Loucy (cell line): ENCODE measurements around the gene PPTC7.
"Not testable (repeated sequence)": the region's sequence is repeated elsewhere in the genome, so short reads cannot be mapped to it uniquely, and the experiment has no call there.

Experiments used
- H2AFZ ChIP-seq: fragments of 200-600 bp; sonication (generic); 2 replicates; pipeline ENCODE4 v1.6.0; 2016; ENCODE audit warnings: antibody characterized with exemption, mild to moderate bottlenecking, low read length, moderate library complexity
- H3F3A ChIP-seq: fragments of 200-600 bp; 2 replicates; pipeline ENCODE4 v1.6.0; 2016; ENCODE audit warnings: antibody characterized with exemption, low read depth, mild to moderate bottlenecking
- H3K27me3 ChIP-seq: fragments of 200-600 bp; sonication (generic); 2 replicates; pipeline ENCODE4 v1.6.1; 2014; ENCODE audit warnings: low read length, mild to moderate bottlenecking; ENCODE audit not compliant: insufficient read depth, poor library complexity, severe bottlenecking
- H3K36me3 ChIP-seq: fragments of 200-600 bp; sonication (generic); 2 replicates; pipeline ENCODE4 v1.6.1; 2016; ENCODE audit warnings: low read length; ENCODE audit not compliant: insufficient read depth
- H3K4me1 ChIP-seq: fragments of 200-600 bp; sonication (generic); 2 replicates; pipeline ENCODE4 v1.5.1; 2014; ENCODE audit warnings: low read length, mild to moderate bottlenecking; ENCODE audit not compliant: insufficient read depth, poor library complexity, severe bottlenecking
- H3K4me2 ChIP-seq: fragments of 200-600 bp; sonication (generic); 2 replicates; pipeline ENCODE4 v1.6.0; 2014; ENCODE audit warnings: antibody characterized with exemption, low read length, low read depth, mild to moderate bottlenecking; ENCODE audit not compliant: poor library complexity, severe bottlenecking
- H3K4me3 ChIP-seq: fragments of 200-600 bp; sonication (generic); 2 replicates; pipeline ENCODE4 v1.5.1; 2014; ENCODE audit warnings: low read length, mild to moderate bottlenecking, mixed read lengths; ENCODE audit not compliant: poor library complexity, severe bottlenecking
- H3K79me2 ChIP-seq: fragments of 200-600 bp; sonication (generic); 2 replicates; pipeline ENCODE4 v1.6.1; 2014; ENCODE audit warnings: low read length; ENCODE audit not compliant: insufficient read depth
- H3K9ac ChIP-seq: fragments of 200-600 bp; sonication (generic); 2 replicates; pipeline ENCODE4 v1.6.0; 2014; ENCODE audit warnings: mild to moderate bottlenecking, low read depth, low read length, moderate library complexity; ENCODE audit not compliant: poor library complexity, severe bottlenecking
- H3K9me2 ChIP-seq: fragments of 200-600 bp; sonication (generic); replicated peaks from 2 replicates; pipeline ENCODE4 v1.6.1; 2016; ENCODE audit warnings: low read depth, low read length, mixed read lengths
- H3K9me3 ChIP-seq: fragments of 200-600 bp; sonication (generic); 2 replicates; pipeline ENCODE4 v1.6.1; 2014; ENCODE audit warnings: mild to moderate bottlenecking, antibody characterized with exemption, low read length, low read depth; ENCODE audit not compliant: insufficient read depth
- H4K20me1 ChIP-seq: fragments of 200-600 bp; sonication (generic); 2 replicates; pipeline ENCODE4 v1.6.0; 2014; ENCODE audit warnings: antibody characterized with exemption, low read length, mild to moderate bottlenecking; ENCODE audit not compliant: insufficient read depth, poor library complexity, severe bottlenecking
- CTCF ChIP-seq: fragments of 200-600 bp; sonication (generic); conservative IDR thresholded peaks from 2 replicates; pipeline ENCODE4 v1.5.1; 2014; ENCODE audit warnings: mild to moderate bottlenecking, antibody characterized with exemption, low read length
- EZH2phosphoT487 ChIP-seq: fragments of 200-600 bp; IDR thresholded peaks from 2 replicates; pipeline ENCODE4 v1.6.1; 2018; ENCODE audit warnings: antibody characterized with exemption, mild to moderate bottlenecking, moderate library complexity, borderline replicate concordance

The PPTC7 gene

GRCh38 chr12:110564471-110564991 is 18.6 kb downstream of the PPTC7 start:
- Histone ChIP-seq H3K4me2 (no peak overlapping the region), H3K27me3 (no peaks in the 10 kb centered on the region), H3K9me3 (peaks cover 3% of the 10 kb centered on the region), H3K9ac (no peak overlapping the region), H3K79me2 (peaks cover 97% of the 10 kb centered on the region), H3K4me3 (no peak overlapping the region), H2AFZ (no peak overlapping the region), H3F3A (no peaks in the 10 kb centered on the region), H3K4me1 (peaks cover 7% of the 10 kb centered on the region), H3K36me3 (no peaks in the 10 kb centered on the region), H3K9me2 (no peaks in the 10 kb centered on the region), H4K20me1 (peaks cover 59% of the 10 kb centered on the region)
- TF ChIP-seq EZH2phosphoT487 (no peak), CTCF (no peak)

- Histone ChIP-seq H3K4me3 (no peak overlapping the region), H3K36me3 (no peaks in the 10 kb centered on the region), H3K4me1 (peaks cover 7% of the 10 kb centered on the region), H3F3A (no peaks in the 10 kb centered on the region), H3K79me2 (peaks cover 97% of the 10 kb centered on the region), H3K9me3 (no peaks in the 10 kb centered on the region), H2AFZ (no peak overlapping the region), H4K20me1 (peaks cover 59% of the 10 kb centered on the region), H3K4me2 (no peak overlapping the region), H3K9me2 (no peaks in the 10 kb centered on the region), H3K27me3 (no peaks in the 10 kb centered on the region), H3K9ac (no peak overlapping the region)
- TF ChIP-seq EZH2phosphoT487 (no peak), CTCF (no peak)
Measured at GRCh38 chr12:110563702-110564470, 19.2 kb downstream of the PPTC7 start.

- not testable (repeated sequence) for H3K4me3 ChIP-seq, H2AFZ ChIP-seq, H3K27me3 ChIP-seq, H3K4me2 ChIP-seq, H3K36me3 ChIP-seq, H3K9ac ChIP-seq, H3F3A ChIP-seq, H3K9me2 ChIP-seq, H3K9me3 ChIP-seq, H3K4me1 ChIP-seq
- Histone ChIP-seq H4K20me1 (peaks cover 64% of the 10 kb centered on the region), H3K79me2 (peaks cover 97% of the 10 kb centered on the region)
Measured at GRCh38 chr12:110562386-110562785, 20.7 kb downstream of the PPTC7 start.
